NCI-H1048 (cell line): ENCODE results near the gene FFAR1.
"Not testable (repeated sequence)": the region's sequence is repeated elsewhere in the genome, so short reads cannot be mapped to it uniquely, and the experiment has no call there.

Experiments
- DNase-seq: peaks from one replicate; lab custom pipeline; 2025; lab: John Stamatoyannopoulos, UW

FFAR1 gene

GRCh38 chr19:35342430-35342829 lies 5.3 kb upstream of the FFAR1 start:
- no peak for DNase-seq

GRCh38 chr19:35344511-35345031 lies 3.1 kb upstream of the FFAR1 start:
- DNase-seq, result no peak

- DNase-seq, result no peak
These were observed 2.0 kb upstream of the FFAR1 start for GRCh38 chr19:35345671-35346111.

- no peak for DNase-seq
These were observed 1.3 kb upstream of the FFAR1 start for GRCh38 chr19:35346193-35347052.

GRCh38 chr19:35347930-35348298 lies 212 bp downstream of the FFAR1 start:
- DNase-seq, result no peak

- DNase-seq, result no peak
These were observed 1.4 kb downstream of the FFAR1 start for GRCh38 chr19:35348911-35349611.

- no peak for DNase-seq
These were observed 2.2 kb downstream of the FFAR1 start for GRCh38 chr19:35349614-35350521.

- no peak for DNase-seq
These were observed 2.9 kb downstream of the FFAR1 start for GRCh38 chr19:35350591-35350990.

- no peak for DNase-seq
These were observed 3.9 kb downstream of the FFAR1 start for GRCh38 chr19:35351411-35352176.

- DNase-seq, result no peak
These were observed 4.4 kb downstream of the FFAR1 start for GRCh38 chr19:35352177-35352447.

- DNase-seq, result peak; percentile 4
These were observed 5.0 kb downstream of the FFAR1 start for GRCh38 chr19:35352448-35353304.

- no peak for DNase-seq
These were observed 5.9 kb downstream of the FFAR1 start for GRCh38 chr19:35353635-35354034.

- no peak for DNase-seq
These were observed 7.2 kb downstream of the FFAR1 start for GRCh38 chr19:35354898-35355297.

GRCh38 chr19:35355791-35356460 lies 8.2 kb downstream of the FFAR1 start:
- no peak for DNase-seq

- no peak for DNase-seq
These were observed 10.3 kb downstream of the FFAR1 start, which contains the start of gene FFAR3 for GRCh38 chr19:35357867-35358573. FFAR3 (plus strand) TSS chr19:35358460; CDS start chr19:35358891, 431 bp downstream.

- DNase-seq, result not testable (repeated sequence)
These were observed 11.1 kb downstream of the FFAR1 start for GRCh38 chr19:35358834-35359233.

- DNase-seq, result not testable (repeated sequence)
These were observed 11.7 kb downstream of the FFAR1 start for GRCh38 chr19:35359395-35359794.

- DNase-seq, result not testable (repeated sequence)
These were observed 12.4 kb downstream of the FFAR1 start for GRCh38 chr19:35360081-35360480.

- no peak for DNase-seq
These were observed 13.2 kb downstream of the FFAR1 start for GRCh38 chr19:35360880-35361420.
